Measurements from ENCODE around the gene SEMA4C. TPM values are rescaled to one million over a fixed set of nuclear protein-coding genes. Genes with fewer than 3 reads are reported as not detected.

Gene SEMA4C
- polyA plus RNA-seq (2011; rRNA removed) = 11.0 and 16.4 TPM in 2 replicates
- 14.2 and 18.5 TPM in 2 replicates for polyA plus RNA-seq (2012; cell fraction: cytosol; rRNA removed)
- 55.6 and 61.2 TPM in 2 replicates for polyA plus RNA-seq (2012; cell fraction: nucleus; rRNA removed)
- polyA plus RNA-seq (2017; fragmentation: RNase III; extraction: RNeasy Plus Mini Kit Qiagen cat#74134 plus additional on column Dnase treatment) = 12.3 to 15.1 TPM (median 14.4 TPM) in 3 replicates
- polyA minus RNA-seq (2011; rRNA and poly(A)+ RNA removed) = 21.6 and 27.6 TPM in 2 replicates

DNA sequence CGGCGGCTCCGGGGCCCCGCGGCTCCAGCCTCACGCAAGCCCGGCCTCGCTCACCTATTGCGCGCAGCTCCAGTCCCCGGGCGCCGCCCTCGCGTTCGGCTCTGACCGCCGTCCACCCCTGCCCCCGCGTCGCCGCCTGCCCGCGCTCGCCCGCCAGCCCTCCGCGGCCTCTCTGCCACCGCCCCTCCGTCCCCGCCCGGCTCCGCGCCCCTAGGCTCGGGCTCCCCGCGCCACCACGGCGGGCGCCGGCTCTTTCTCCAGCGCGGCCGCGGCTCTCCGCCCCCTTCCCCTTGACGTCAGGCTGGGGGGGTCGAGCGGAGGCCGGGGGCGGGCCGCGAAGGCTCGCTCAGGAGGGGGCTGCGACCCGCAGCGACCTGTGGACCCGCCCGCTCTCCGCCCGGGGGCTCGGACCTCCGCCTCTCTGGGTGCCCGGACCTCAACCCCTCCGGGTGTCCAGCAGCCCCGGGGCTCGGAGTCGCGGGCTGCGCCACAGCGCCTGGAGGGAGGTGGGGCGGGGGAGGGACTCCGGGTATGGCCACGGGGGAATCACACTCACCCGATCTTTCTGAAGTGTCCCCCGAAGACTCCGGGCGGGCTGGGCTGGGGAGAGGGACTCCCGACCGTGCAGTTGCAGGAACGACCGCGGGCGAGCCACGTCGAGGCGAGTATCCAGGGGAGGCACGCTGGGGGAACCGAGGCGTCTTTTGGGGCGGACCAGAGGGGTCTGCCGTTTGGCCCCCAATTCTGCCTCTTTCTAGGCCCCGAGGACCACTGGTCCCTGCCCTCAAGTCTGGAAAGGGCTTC, at the start of gene SEMA4C:
SEMA4C (minus strand) TSS at position 259 of the 804 bp plus-strand sequence. CDS start 2,194 bp downstream, outside the sequence.
- H3K4me1 ChIP-seq = peaks cover 13% of the 10 kb centered on the region
- WGBS (ENCODE audit: missing lambda C conversion rate) = 44% methylated on average over 7 of the region's 93 CpGs
- CTCF ChIA-PET = interaction anchor here (0.8 to 4.2 kb wide), 10 partner anchors 9 to 92 kb away, joined by 3 to 54 read pairs (median 8); partner anchors contain the start of gene ANKRD39
- H3K27ac ChIP-seq = peak within 1 kb of the TSS; percentile 99 to 100
- TF ChIP-seq TFCP2L1 (CRISPR knock-in tag; IDR thresholded peaks at IDR 0.05) = no peak
- no peak for TF ChIP-seq ZNF302 (CRISPR knock-in tag; IDR thresholded peaks at IDR 0.05)
- no peak for TF ChIP-seq HOXA7 (CRISPR knock-in tag; IDR thresholded peaks at IDR 0.05)
- TF ChIP-seq CHD4 (IDR thresholded peaks at IDR 0.05; ENCODE audit: borderline replicate concordance) = no peak
- TF ChIP-seq FOSB (CRISPR knock-in tag; IDR thresholded peaks at IDR 0.05) = no peak
- TF ChIP-seq FOXS1 (CRISPR knock-in tag; IDR thresholded peaks at IDR 0.05) = no peak
- TF ChIP-seq, protein P1, sequence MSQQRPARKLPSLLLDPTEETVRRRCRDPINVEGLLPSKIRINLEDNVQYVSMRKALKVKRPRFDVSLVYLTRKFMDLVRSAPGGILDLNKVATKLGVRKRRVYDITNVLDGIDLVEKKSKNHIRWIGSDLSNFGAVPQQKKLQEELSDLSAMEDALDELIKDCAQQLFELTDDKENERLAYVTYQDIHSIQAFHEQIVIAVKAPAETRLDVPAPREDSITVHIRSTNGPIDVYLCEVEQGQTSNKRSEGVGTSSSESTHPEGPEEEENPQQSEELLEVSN (IDR thresholded peaks at IDR 0.05; ENCODE audit: borderline replicate concordance, low read depth) = no peak
- TF ChIP-seq, protein P2, sequence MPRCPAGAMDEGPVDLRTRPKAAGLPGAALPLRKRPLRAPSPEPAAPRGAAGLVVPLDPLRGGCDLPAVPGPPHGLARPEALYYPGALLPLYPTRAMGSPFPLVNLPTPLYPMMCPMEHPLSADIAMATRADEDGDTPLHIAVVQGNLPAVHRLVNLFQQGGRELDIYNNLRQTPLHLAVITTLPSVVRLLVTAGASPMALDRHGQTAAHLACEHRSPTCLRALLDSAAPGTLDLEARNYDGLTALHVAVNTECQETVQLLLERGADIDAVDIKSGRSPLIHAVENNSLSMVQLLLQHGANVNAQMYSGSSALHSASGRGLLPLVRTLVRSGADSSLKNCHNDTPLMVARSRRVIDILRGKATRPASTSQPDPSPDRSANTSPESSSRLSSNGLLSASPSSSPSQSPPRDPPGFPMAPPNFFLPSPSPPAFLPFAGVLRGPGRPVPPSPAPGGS (IDR thresholded peaks at IDR 0.05) = 0 out of 3 replicates have a peak, but pooled peaks have one; percentile 18
- peak; percentile 40; the same call in 1 of the 2 replicates for TF ChIP-seq POLR2A (IDR thresholded peaks at IDR 0.05; ENCODE audit: low read length)
- no peak for TF ChIP-seq GATA3 (IDR thresholded peaks at IDR 0.05; ENCODE audit: borderline replicate concordance)
- H3K4me2 ChIP-seq = peak within 1 kb of the TSS; percentile 90
- peak; percentile 30 to 32 for DNase-seq (ENCODE audit: low read depth in 1 of 2, low spot score in 1 of 2)
- POLR2A ChIA-PET = interaction anchor here (0.6 kb wide), 1 partner anchor 15 kb away, joined by 3 read pairs; no protein-coding TSS in a partner anchor
- peak within 1 kb of the TSS; percentile 100 for H3K4me3 ChIP-seq
- ATAC-seq = peak; percentile 39 to 48
- H3K9me3 ChIP-seq = no peaks in the 10 kb centered on the region
- FAIRE-seq = no peak

DNA sequence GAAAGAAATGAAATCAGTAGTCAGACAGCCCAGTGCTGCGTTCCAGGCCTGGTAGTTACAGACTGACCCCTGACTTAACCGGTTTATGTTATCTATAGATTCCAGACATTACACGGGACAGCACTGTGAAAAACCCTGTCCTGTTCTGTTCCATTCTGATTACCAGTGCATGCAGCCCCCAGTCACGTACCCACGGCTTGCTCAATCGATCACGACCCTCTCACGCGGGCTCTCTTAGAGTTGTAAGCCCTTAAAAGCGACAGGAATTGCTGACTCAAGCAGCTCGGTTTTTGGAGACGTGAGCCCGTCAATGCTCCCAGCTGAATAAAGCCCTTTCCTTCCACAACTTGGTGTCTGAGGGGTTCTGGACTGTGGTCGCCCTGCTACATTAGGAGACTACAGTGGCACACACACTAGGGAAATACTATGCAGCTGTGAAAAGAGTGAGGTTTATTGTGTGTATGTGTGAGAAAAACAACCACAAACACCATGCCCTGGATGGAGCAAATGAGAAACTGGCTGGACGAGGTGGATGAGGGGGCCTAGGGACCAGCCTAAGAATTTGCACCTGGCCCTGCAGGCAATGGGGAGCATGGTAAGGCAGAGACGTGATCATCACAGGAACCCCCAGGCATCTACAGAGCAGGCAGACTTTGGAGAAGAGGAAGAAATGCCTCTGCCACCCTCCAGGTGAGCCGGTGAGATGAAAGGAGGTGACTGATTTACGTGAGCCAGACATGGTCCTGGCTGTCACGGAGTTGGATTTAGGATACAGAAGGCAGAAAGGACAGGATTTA, 49.1 kb upstream of the SEMA4C start:
- Histone ChIP-seq H3K27ac (no peak overlapping the region), H3K4me3 (no peak overlapping the region), H3K9me3 (peaks cover 24% of the 10 kb centered on the region), H3K4me1 (no peaks in the 10 kb centered on the region), H3K4me2 (no peak overlapping the region)
- POLR2A ChIA-PET = no interaction called here
- DNase-seq (ENCODE audit: low read depth in 1 of 2, low spot score in 1 of 2) = no peak
- WGBS (ENCODE audit: missing lambda C conversion rate) = 62% methylated on average over 19 of the region's 19 CpGs
- no peak for FAIRE-seq
- CTCF ChIA-PET = interaction anchor here (0.9 kb wide), 1 partner anchor 11 kb away, joined by 3 read pairs; no protein-coding TSS in a partner anchor
- no peak for TF ChIP-seq POLR2A (IDR thresholded peaks at IDR 0.05; ENCODE audit: low read length)
- ATAC-seq = no peak

GRCh38 chr2:96918092-96918753, 48.3 kb upstream of the SEMA4C start:
- DNase-seq (ENCODE audit: low read depth in 1 of 2, low spot score in 1 of 2) (no peak), FAIRE-seq (no peak), ATAC-seq (no peak)
- Histone ChIP-seq H3K4me1 (no peaks in the 10 kb centered on the region), H3K4me2 (no peak overlapping the region), H3K4me3 (no peak overlapping the region), H3K27ac (no peak overlapping the region), H3K9me3 (peaks cover 24% of the 10 kb centered on the region)
- TF ChIP-seq PHF8 (IDR thresholded peaks at IDR 0.05; ENCODE audit: borderline replicate concordance, low read depth) (no peak), ZC3H11A (IDR thresholded peaks at IDR 0.05) (no peak), ZSCAN20 (CRISPR knock-in tag; IDR thresholded peaks at IDR 0.05) (no peak), NR3C1 (IDR thresholded peaks at IDR 0.05) (no peak), RARB (CRISPR knock-in tag; IDR thresholded peaks at IDR 0.05) (no peak), HEYL (CRISPR knock-in tag; IDR thresholded peaks at IDR 0.05) (no peak), CEBPB (IDR thresholded peaks at IDR 0.05) (no peak), RFX5 (IDR thresholded peaks at IDR 0.05) (no peak), ATOH8 (CRISPR knock-in tag; IDR thresholded peaks at IDR 0.05; ENCODE audit: low read depth) (no peak), HOXA7 (CRISPR knock-in tag; IDR thresholded peaks at IDR 0.05) (no peak), RAD21 (conservative IDR thresholded peaks at IDR 0.05 in 1 of 2, IDR thresholded peaks at IDR 0.05 in 1 of 2) (no peak), FOSB (CRISPR knock-in tag; IDR thresholded peaks at IDR 0.05) (no peak), JUN (IDR thresholded peaks at IDR 0.05) (no peak), MAZ (IDR thresholded peaks at IDR 0.05; ENCODE audit: borderline replicate concordance, low read depth, low read length) (no peak)
- TF ChIP-seq, protein P1 (IDR thresholded peaks at IDR 0.05; ENCODE audit: borderline replicate concordance, low read depth) = no peak
- TF ChIP-seq, protein P3, sequence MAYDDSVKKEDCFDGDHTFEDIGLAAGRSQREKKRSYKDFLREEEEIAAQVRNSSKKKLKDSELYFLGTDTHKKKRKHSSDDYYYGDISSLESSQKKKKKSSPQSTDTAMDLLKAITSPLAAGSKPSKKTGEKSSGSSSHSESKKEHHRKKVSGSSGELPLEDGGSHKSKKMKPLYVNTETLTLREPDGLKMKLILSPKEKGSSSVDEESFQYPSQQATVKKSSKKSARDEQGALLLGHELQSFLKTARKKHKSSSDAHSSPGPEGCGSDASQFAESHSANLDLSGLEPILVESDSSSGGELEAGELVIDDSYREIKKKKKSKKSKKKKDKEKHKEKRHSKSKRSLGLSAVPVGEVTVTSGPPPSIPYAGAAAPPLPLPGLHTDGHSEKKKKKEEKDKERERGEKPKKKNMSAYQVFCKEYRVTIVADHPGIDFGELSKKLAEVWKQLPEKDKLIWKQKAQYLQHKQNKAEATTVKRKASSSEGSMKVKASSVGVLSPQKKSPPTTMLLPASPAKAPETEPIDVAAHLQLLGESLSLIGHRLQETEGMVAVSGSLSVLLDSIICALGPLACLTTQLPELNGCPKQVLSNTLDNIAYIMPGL (CRISPR knock-in tag; IDR thresholded peaks at IDR 0.05; ENCODE audit: borderline replicate concordance) = no peak
- POLR2A ChIA-PET = no interaction called here
- CTCF ChIA-PET = interaction anchor here (1.3 kb wide), 1 partner anchor 32 kb away, joined by 4 read pairs; no protein-coding TSS in a partner anchor
